H1 (cell line): Measurements from ENCODE around the gene ADA. TPM values are rescaled to one million over a fixed set of nuclear protein-coding genes. Genes with fewer than 3 reads are reported as not detected.
A peak's percentile ranks its signal among the peaks of the same experiment; 100 is the strongest.

Source experiments
- CTCF ChIA-PET: fragments of 300-600 bp; sonication (Branson Sonifier 250); formaldehyde crosslinking; loops from one replicate; lab custom pipeline; 2021; ENCODE audit not compliant: partially characterized antibody; lab: Charles Lee
- POLR2A ChIA-PET: fragments of 300-600 bp; sonication (Branson Sonifier 250); formaldehyde crosslinking; loops from one replicate; lab custom pipeline; 2021; ENCODE audit warnings: inconsistent platforms; ENCODE audit not compliant: partially characterized antibody; lab: Charles Lee
- DNase-seq, 2 experiments: peaks; one replicate each; pipeline versions ENCODE4 v3.0.0 to v3.0.0-alpha.2; 2010 to 2022; ENCODE audit warnings: low spot score in 2 of 2, low read depth in 1 of 2, mixed read lengths in 1 of 2
- FAIRE-seq: peaks from 2 replicates; lab custom pipeline; 2011; peaks lifted over from hg19 to GRCh38; lab: Jason Lieb, UNC
- H2AFZ ChIP-seq: 2 replicates; pipeline ENCODE4 v1.8.1; 2012; ENCODE audit warnings: low read length, inconsistent platforms
- H2AK5ac ChIP-seq: 2 replicates; pipeline ENCODE4 v1.6.1; 2013; ENCODE audit warnings: low read depth, low read length
- H2BK120ac ChIP-seq: replicated peaks from 2 replicates; pipeline ENCODE3; 2013; ENCODE audit warnings: low read depth, low read length, inconsistent platforms
- H2BK12ac ChIP-seq: 2 replicates; pipeline ENCODE4 v1.6.1; 2013; ENCODE audit warnings: low read depth, low read length
- H2BK15ac ChIP-seq: 2 replicates; pipeline ENCODE4 v1.6.1; 2013; ENCODE audit warnings: low read length
- H2BK20ac ChIP-seq: 2 replicates; pipeline ENCODE4 v1.6.1; 2013; ENCODE audit warnings: low read length
- H2BK5ac ChIP-seq: 2 replicates; pipeline ENCODE4 v1.6.1; 2013; ENCODE audit warnings: low read depth, low read length
- H3K14ac ChIP-seq: 2 replicates; pipeline ENCODE4 v1.6.1; 2013; ENCODE audit warnings: inconsistent platforms; ENCODE audit not compliant: insufficient read length
- H3K18ac ChIP-seq: 2 replicates; pipeline ENCODE4 v1.6.1; 2013; ENCODE audit warnings: low read length; ENCODE audit errors: extremely low read depth
- H3K23ac ChIP-seq: 2 replicates; pipeline ENCODE4 v1.6.1; 2013; ENCODE audit warnings: inconsistent platforms; ENCODE audit not compliant: insufficient read length
- H3K23me2 ChIP-seq: 2 replicates; pipeline ENCODE4 v1.6.1; 2013; ENCODE audit warnings: low read depth, low read length
- H3K27ac ChIP-seq: 2 replicates; pipeline ENCODE4 v1.6.1; 2011; ENCODE audit warnings: low read depth, low read length, inconsistent platforms
- H3K27me3 ChIP-seq, 4 experiments: replicated peaks in 1 of 4; 1 replicate in 1 of 4; 2 replicates in 3 of 4; pipeline versions ENCODE4 v1.6.1 to v1.8.1; 2011 to 2013; ENCODE audit warnings: low read length in 3 of 4, mild to moderate bottlenecking in 3 of 4, inconsistent platforms in 2 of 4, mixed read lengths in 2 of 4, moderate library complexity in 1 of 4; ENCODE audit not compliant: control insufficient read depth in 3 of 4, insufficient read depth in 3 of 4; ENCODE audit errors: extremely low read depth in 1 of 4
- H3K36me3 ChIP-seq, 4 experiments: 2 replicates each; pipeline versions ENCODE4 v1.6.1 to v1.8.1; 2011 to 2013; ENCODE audit warnings: mild to moderate bottlenecking in 4 of 4, low read length in 3 of 4, moderate library complexity in 2 of 4, control low read depth in 1 of 4, inconsistent platforms in 1 of 4; ENCODE audit not compliant: insufficient read depth in 4 of 4, control insufficient read depth in 2 of 4
- H3K4ac ChIP-seq: replicated peaks from 2 replicates; pipeline ENCODE3; 2013; ENCODE audit warnings: low read length, low read depth, mixed read lengths, inconsistent platforms; ENCODE audit not compliant: insufficient read length
- H3K4me1 ChIP-seq, 4 experiments: replicated peaks in 1 of 4; 1 replicate in 1 of 4; 2 replicates in 3 of 4; pipeline versions ENCODE4 v1.6.1 to v1.8.1; 2011 to 2013; ENCODE audit warnings: low read length in 3 of 4, inconsistent platforms in 2 of 4, mixed read lengths in 1 of 4; ENCODE audit not compliant: insufficient read depth in 4 of 4, control insufficient read depth in 3 of 4
- H3K4me2 ChIP-seq, 2 experiments: 2 replicates each; pipeline versions ENCODE4 v1.6.1 to v1.8.1; 2011 to 2013; ENCODE audit warnings: low read depth in 2 of 2, low read length in 2 of 2, control low read depth in 1 of 2, inconsistent platforms in 1 of 2, mild to moderate bottlenecking in 1 of 2; ENCODE audit not compliant: insufficient read depth in 1 of 2
- H3K4me3 ChIP-seq, 4 experiments: fragments of 200-600, 300-600 bp in 1 of 4; sonication (generic), shearing (Covaris generic), sonication (Bioruptor Twin) in 1 of 4; 2 replicates each; pipeline versions ENCODE4 v1.5.1 to v1.8.1; 2011 to 2016; ENCODE audit warnings: low read length in 4 of 4, low read depth in 3 of 4, control low read depth in 2 of 4, inconsistent platforms in 2 of 4, mild to moderate bottlenecking in 2 of 4, mixed read lengths in 1 of 4, moderate library complexity in 1 of 4; ENCODE audit not compliant: insufficient read depth in 2 of 4; ENCODE audit errors: extremely low read depth in 1 of 4
- H3K56ac ChIP-seq: replicated peaks from 2 replicates; pipeline ENCODE3; 2013; ENCODE audit warnings: low read depth, mild to moderate bottlenecking, mixed read lengths, low read length, inconsistent platforms; ENCODE audit not compliant: insufficient read length
- H3K79me1 ChIP-seq: 2 replicates; pipeline ENCODE4 v1.6.1; 2013; ENCODE audit warnings: low read depth, low read length, control low read depth
- H3K79me2 ChIP-seq, 2 experiments: 2 replicates each; pipeline versions ENCODE4 v1.6.1 to v1.8.1; 2012 to 2013; ENCODE audit warnings: low read length in 2 of 2, mild to moderate bottlenecking in 2 of 2, inconsistent platforms in 1 of 2; ENCODE audit not compliant: insufficient read depth in 2 of 2, control insufficient read depth in 1 of 2
- H3K9ac ChIP-seq, 4 experiments: replicated peaks in 1 of 4; 1 replicate in 1 of 4; 2 replicates in 3 of 4; pipeline versions ENCODE4 v1.6.1 to v1.8.1; 2011 to 2013; ENCODE audit warnings: low read depth in 3 of 4, low read length in 3 of 4, control low read depth in 2 of 4, mild to moderate bottlenecking in 2 of 4, moderate library complexity in 2 of 4, inconsistent platforms in 1 of 4; ENCODE audit errors: extremely low read depth in 1 of 4
- H3K9me3 ChIP-seq, 2 experiments: 2 replicates each; pipeline versions ENCODE4 v1.6.1 to v1.8.1; 2012 to 2013; ENCODE audit warnings: mild to moderate bottlenecking in 2 of 2, moderate library complexity in 2 of 2, control low read depth in 1 of 2, inconsistent platforms in 1 of 2, low read depth in 1 of 2, low read length in 1 of 2, mixed read lengths in 1 of 2; ENCODE audit not compliant: insufficient read depth in 2 of 2
- H4K20me1 ChIP-seq, 2 experiments: replicated peaks in 1 of 2; 2 replicates each; pipeline versions ENCODE3 to v1.8.1; 2011 to 2013; ENCODE audit warnings: inconsistent platforms in 2 of 2, low read length in 2 of 2, mild to moderate bottlenecking in 1 of 2; ENCODE audit not compliant: insufficient read depth in 2 of 2, control insufficient read depth in 1 of 2
- H4K5ac ChIP-seq: 2 replicates; pipeline ENCODE4 v1.6.1; 2013; ENCODE audit warnings: low read length, low read depth, mixed read lengths, inconsistent platforms; ENCODE audit not compliant: insufficient read length
- H4K8ac ChIP-seq: 2 replicates; pipeline ENCODE4 v1.8.0; 2013; ENCODE audit warnings: mild to moderate bottlenecking, moderate library complexity, low read length, inconsistent platforms; ENCODE audit not compliant: insufficient read depth; ENCODE audit errors: extremely low read depth
- H4K91ac ChIP-seq: replicated peaks from 2 replicates; pipeline ENCODE3; 2013; ENCODE audit warnings: low read length, mixed read lengths, inconsistent platforms; ENCODE audit not compliant: insufficient read length
- CHD1 ChIP-seq: IDR thresholded peaks from 2 replicates; pipeline ENCODE4 v1.6.1; 2012; ENCODE audit warnings: low read depth, low read length, improper control_type of control experiment
- EP300 ChIP-seq, 2 experiments: IDR thresholded peaks; 1 replicate in 1 of 2; 2 replicates in 1 of 2; pipeline ENCODE4 v1.6.1; 2011 to 2012; ENCODE audit warnings: low read depth in 2 of 2, low read length in 2 of 2, mild to moderate bottlenecking in 2 of 2, borderline replicate concordance in 1 of 2, inconsistent platforms in 1 of 2, moderate library complexity in 1 of 2
- EZH2 ChIP-seq: fragments of 200-600 bp; sonication (generic); IDR thresholded peaks from 2 replicates; pipeline ENCODE4 v1.7.1; 2012; ENCODE audit warnings: low read depth, mild to moderate bottlenecking, moderate library complexity, low read length, inconsistent platforms; ENCODE audit not compliant: severe bottlenecking
- HDAC2 ChIP-seq, 2 experiments: fragments of 300-600 bp in 1 of 2; sonication (generic) in 1 of 2; IDR thresholded peaks; 2 replicates each; pipeline ENCODE4 v1.6.1; 2011 to 2012; ENCODE audit warnings: low read depth in 2 of 2, low read length in 2 of 2, mild to moderate bottlenecking in 2 of 2, moderate library complexity in 2 of 2, borderline replicate concordance in 1 of 2, inconsistent platforms in 1 of 2
- KDM1A ChIP-seq: fragments of 200-600, 300-600 bp; sonication (generic); IDR thresholded peaks from 2 replicates; pipeline ENCODE4 v1.7.1; 2016; ENCODE audit warnings: mild to moderate bottlenecking, low read length, borderline replicate concordance
- PHF8 ChIP-seq: fragments of 200-600 bp; sonication (generic); conservative IDR thresholded peaks from 2 replicates; pipeline ENCODE4 v1.7.1; 2012; ENCODE audit warnings: low read depth, mild to moderate bottlenecking, inconsistent platforms, low read length, moderate library complexity
- SP1 ChIP-seq: IDR thresholded peaks from 2 replicates; pipeline ENCODE4 v1.6.1; 2011; ENCODE audit warnings: low read depth, low read length
- SP2 ChIP-seq: IDR thresholded peaks from 2 replicates; pipeline ENCODE4 v1.6.1; 2012; ENCODE audit warnings: mild to moderate bottlenecking, low read length, inconsistent platforms
- TBP ChIP-seq: IDR thresholded peaks from 2 replicates; pipeline ENCODE4 v1.6.1; 2011; ENCODE audit warnings: low read depth, low read length, improper control_type of control experiment
- WGBS, 2 experiments: shearing (Covaris generic) in 1 of 2; methylation state at CpG; one replicate each; pipeline versions ENCODE4 v1.1.6 to v1.1.7; 2013 to 2015; ENCODE audit warnings: low lambda C conversion rate in 2 of 2, mixed read lengths in 2 of 2, inconsistent platforms in 1 of 2, low coverage in 1 of 2, missing lambda C conversion rate in 1 of 2; ENCODE audit not compliant: insufficient replicate concordance in 2 of 2, insufficient coverage in 1 of 2, insufficient read length in 1 of 2; ENCODE audit errors: extremely low coverage in 1 of 2, missing lambda C conversion rate in 1 of 2; 5-methylcytosine and 5-hydroxymethylcytosine counted together
- polyA plus RNA-seq, 7 experiments: library from polyadenylated mRNA; depleted of rRNA in 3 of 7; stranded (reverse) in 5 of 7; unstranded in 2 of 7; fragments of >200 nt in 5 of 7; fragments of 200-250 nt in 2 of 7; gene quantifications; 1 replicate in 5 of 7; 2 replicates in 1 of 7; 4 replicates in 1 of 7; pipeline versions ENCODE4 v1.2.1 to v1.2.3, GENCODE V29; 2011 to 2013; ENCODE audit warnings: missing spikeins in 2 of 7, mixed read lengths in 2 of 7
- total RNA-seq: library from RNA; stranded (reverse); fragmentation: NEBNext Ultra II Directional; extraction: Animal tissue kit (Norgen Biotek cat#: 25700); gene quantifications from 2 replicates; pipeline ENCODE4 v1.2.1, GENCODE V29; 2021
- TF ChIP-seq, protein P1 (sequence below): IDR thresholded peaks from 2 replicates; pipeline ENCODE4 v1.6.1; 2011; ENCODE audit warnings: low read depth, mild to moderate bottlenecking, low read length; ENCODE audit not compliant: insufficient read depth
- TF ChIP-seq, protein P2 (sequence below): IDR thresholded peaks from 2 replicates; pipeline ENCODE4 v1.6.1; 2012; ENCODE audit warnings: low read length, inconsistent platforms

Gene ADA
- total and polyA plus RNA-seq, 2 of the 8 experiments (the other 6 are each of a cell fraction or from before 2014, with no cell fraction given) = 19.9 to 32.8 TPM

DNA sequence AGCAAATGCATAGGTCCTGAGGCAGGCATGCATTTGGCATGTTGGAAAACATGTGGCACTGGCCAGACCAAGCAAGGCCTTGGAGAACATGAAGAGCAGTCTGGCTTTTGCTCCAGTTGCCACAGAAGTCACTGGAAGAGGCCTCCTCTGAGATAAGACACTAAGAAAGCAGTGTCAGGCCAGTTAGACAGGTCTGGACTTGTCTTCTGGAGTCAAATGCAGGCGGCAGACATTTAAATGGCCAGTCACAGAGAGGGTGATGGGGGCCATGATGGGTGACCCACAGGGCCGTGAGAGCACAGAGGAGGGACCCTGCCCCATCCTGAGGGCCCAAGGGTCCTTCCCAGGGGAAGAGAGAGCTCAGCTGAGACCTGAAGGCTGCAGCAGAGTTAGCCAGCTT lies 26.7 kb upstream of the ADA start:
- H2AFZ ChIP-seq = peak overlapping the region; percentile 82
- no peak overlapping the region for H2AK5ac ChIP-seq
- H3K23ac ChIP-seq = no peak overlapping the region
- H3K79me2 ChIP-seq = no peaks in the 10 kb centered on the region
- H3K4me2 ChIP-seq = no peak overlapping the region
- no peak overlapping the region for H3K9ac ChIP-seq
- WGBS, 2 experiments = 64% methylated on average over 2 of the region's 2 CpGs; no CpG with 5 or more reads in 1 of the 2 experiments
- no peak overlapping the region for H3K4ac ChIP-seq
- H3K14ac ChIP-seq = no peak overlapping the region
- H4K5ac ChIP-seq = peak overlapping the region; percentile 34
- no peaks in the 10 kb centered on the region; the same call in 1 of the 2 replicates for H3K23me2 ChIP-seq
- no peaks in the 10 kb centered on the region for H3K9me3 ChIP-seq
- H3K18ac ChIP-seq = no peak overlapping the region
- no peaks in the 10 kb centered on the region; a peak in 1 of 7 replicates for H3K4me1 ChIP-seq
- no peak overlapping the region for H4K8ac ChIP-seq
- peak overlapping the region; percentile 90; the same call in 1 of the 2 replicates for H2BK5ac ChIP-seq
- peak overlapping the region; percentile 82; the same call in 1 of the 2 replicates for H2BK20ac ChIP-seq
- no peak for FAIRE-seq
- H4K91ac ChIP-seq = peak overlapping the region; percentile 96
- H3K27me3 ChIP-seq = no peaks in the 10 kb centered on the region
- ChIA-PET POLR2A (no interaction called here), CTCF (interaction anchor here (0.7 to 9.0 kb wide), 6 partner anchors 12 to 159 kb away, joined by 3 to 146 read pairs (median 4); no protein-coding TSS in a partner anchor)
- H2BK12ac ChIP-seq = peak overlapping the region; percentile 50; the same call in 1 of the 2 replicates
- peak overlapping the region; percentile 21 for H2BK120ac ChIP-seq
- H4K20me1 ChIP-seq = no peaks in the 10 kb centered on the region
- no peaks in the 10 kb centered on the region for H3K36me3 ChIP-seq
- no peaks in the 10 kb centered on the region for H3K79me1 ChIP-seq
- DNase-seq = no peak
- H2BK15ac ChIP-seq = 0 out of 2 replicates have a peak overlapping the region, but pooled peaks have one; percentile 46
- no peak overlapping the region for H3K56ac ChIP-seq
- H3K27ac ChIP-seq = no peak overlapping the region; the same call in 1 of the 2 replicates
- H3K4me3 ChIP-seq = no peak overlapping the region
- TF ChIP-seq PHF8 (no peak), CHD1 (no peak), HDAC2 (IDR thresholded peaks at IDR 0.05; ENCODE audit: borderline replicate concordance in 1 of 2, low read depth in 2 of 2, low read length in 2 of 2) (no peak), KDM1A (no peak), TBP (no peak), SP2 (no peak), EZH2 (no peak), EP300 (IDR thresholded peaks at IDR 0.05; ENCODE audit: borderline replicate concordance in 1 of 2, low read depth in 2 of 2, low read length in 2 of 2) (no peak), SP1 (no peak)
- TF ChIP-seq, protein P1, sequence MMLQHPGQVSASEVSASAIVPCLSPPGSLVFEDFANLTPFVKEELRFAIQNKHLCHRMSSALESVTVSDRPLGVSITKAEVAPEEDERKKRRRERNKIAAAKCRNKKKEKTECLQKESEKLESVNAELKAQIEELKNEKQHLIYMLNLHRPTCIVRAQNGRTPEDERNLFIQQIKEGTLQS = no peak
- TF ChIP-seq, protein P2, sequence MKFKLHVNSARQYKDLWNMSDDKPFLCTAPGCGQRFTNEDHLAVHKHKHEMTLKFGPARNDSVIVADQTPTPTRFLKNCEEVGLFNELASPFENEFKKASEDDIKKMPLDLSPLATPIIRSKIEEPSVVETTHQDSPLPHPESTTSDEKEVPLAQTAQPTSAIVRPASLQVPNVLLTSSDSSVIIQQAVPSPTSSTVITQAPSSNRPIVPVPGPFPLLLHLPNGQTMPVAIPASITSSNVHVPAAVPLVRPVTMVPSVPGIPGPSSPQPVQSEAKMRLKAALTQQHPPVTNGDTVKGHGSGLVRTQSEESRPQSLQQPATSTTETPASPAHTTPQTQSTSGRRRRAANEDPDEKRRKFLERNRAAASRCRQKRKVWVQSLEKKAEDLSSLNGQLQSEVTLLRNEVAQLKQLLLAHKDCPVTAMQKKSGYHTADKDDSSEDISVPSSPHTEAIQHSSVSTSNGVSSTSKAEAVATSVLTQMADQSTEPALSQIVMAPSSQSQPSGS = no peak
